NK-92 (cell line): ENCODE data around the gene IL34.
"Not testable (repeated sequence)": the region's sequence is repeated elsewhere in the genome, so short reads cannot be mapped to it uniquely, and the experiment has no call there.

Experiments
- DNase-seq: peaks from one replicate; lab custom pipeline; 2025; ENCODE audit not compliant: unreplicated experiment; lab: John Stamatoyannopoulos, UW

Gene IL34

GRCh38 chr16:70646260-70647241, at the start of gene IL34:
IL34 (plus strand) TSS chr16:70646559; CDS start chr16:70646948, 389 bp downstream.
- no peak for DNase-seq

GRCh38 chr16:70597135-70597835, 49.1 kb upstream of the IL34 start:
- no peak for DNase-seq

GRCh38 chr16:70598937-70599503, 47.3 kb upstream of the IL34 start:
- no peak for DNase-seq

- DNase-seq = no peak
Observed at GRCh38 chr16:70600730-70601129, 45.6 kb upstream of the IL34 start.

GRCh38 chr16:70601576-70602575, 44.5 kb upstream of the IL34 start:
- no peak for DNase-seq

- DNase-seq = no peak
Observed at GRCh38 chr16:70602831-70603230, 43.5 kb upstream of the IL34 start.

GRCh38 chr16:70604407-70605282, 41.7 kb upstream of the IL34 start:
- DNase-seq = no peak

- DNase-seq = no peak
Observed at GRCh38 chr16:70605283-70605657, 41.1 kb upstream of the IL34 start.

GRCh38 chr16:70608521-70608920, 37.8 kb upstream of the IL34 start:
- DNase-seq = no peak

GRCh38 chr16:70610273-70611223, 35.8 kb upstream of the IL34 start:
- DNase-seq = no peak

GRCh38 chr16:70611224-70611598, 35.1 kb upstream of the IL34 start:
- DNase-seq = no peak

GRCh38 chr16:70611785-70612303, 34.5 kb upstream of the IL34 start:
- no peak for DNase-seq

GRCh38 chr16:70612931-70613330, 33.4 kb upstream of the IL34 start:
- DNase-seq = no peak

GRCh38 chr16:70614208-70614951, 32.0 kb upstream of the IL34 start:
- DNase-seq = no peak

GRCh38 chr16:70615945-70616344, 30.4 kb upstream of the IL34 start:
- DNase-seq = no peak

GRCh38 chr16:70621864-70622263, 24.5 kb upstream of the IL34 start:
- not testable (repeated sequence) for DNase-seq

GRCh38 chr16:70627696-70628095, 18.7 kb upstream of the IL34 start:
- DNase-seq = no peak
